VCaP (cell line): ENCODE data around the gene ERCC6.

Experiments used
- H3K27ac ChIP-seq: fragments of 450-650 bp; 2 replicates; pipeline ENCODE4 v1.5.1; 2017
- TF ChIP-seq, protein P1 (sequence below): fragments of 450-650 bp; conservative IDR thresholded peaks from 2 replicates; pipeline ENCODE4 v1.5.1; 2017; ENCODE audit warnings: mild to moderate bottlenecking, moderate library complexity

The ERCC6 gene

DNA sequence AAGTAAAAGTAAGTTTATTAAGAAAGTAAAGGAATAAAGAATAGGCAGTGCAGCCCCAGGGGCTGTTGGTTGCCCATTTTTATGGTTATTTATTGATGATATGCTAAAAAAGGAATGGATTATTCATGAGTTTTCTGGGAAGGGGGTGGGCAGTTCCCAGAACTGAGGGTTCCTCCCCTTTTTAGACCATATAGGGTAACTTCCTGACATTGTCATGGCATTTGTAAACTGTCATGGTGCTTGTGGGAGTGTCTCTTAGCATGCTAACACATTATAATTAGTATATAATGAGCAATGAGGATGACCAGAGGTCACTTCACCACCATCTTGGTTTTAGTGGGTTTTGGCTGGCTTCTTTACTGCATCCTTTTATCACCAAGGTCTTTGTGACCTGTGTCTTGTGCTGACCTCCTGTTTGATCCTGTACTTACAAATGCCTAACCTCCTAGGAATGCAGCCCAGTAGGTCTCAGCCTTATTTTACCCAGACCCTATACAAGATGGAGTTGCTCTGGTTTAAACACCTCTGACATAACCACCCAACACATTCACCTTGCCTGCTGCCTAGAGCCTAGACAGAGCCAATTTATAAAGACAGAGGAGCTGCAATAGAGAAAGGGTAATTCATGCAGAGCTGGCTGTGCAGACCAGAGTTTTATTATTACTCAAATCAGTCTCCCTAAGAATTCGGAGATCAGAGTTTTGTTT lies 10.9 kb upstream of the ERCC6 start:
- TF ChIP-seq, protein P1, sequence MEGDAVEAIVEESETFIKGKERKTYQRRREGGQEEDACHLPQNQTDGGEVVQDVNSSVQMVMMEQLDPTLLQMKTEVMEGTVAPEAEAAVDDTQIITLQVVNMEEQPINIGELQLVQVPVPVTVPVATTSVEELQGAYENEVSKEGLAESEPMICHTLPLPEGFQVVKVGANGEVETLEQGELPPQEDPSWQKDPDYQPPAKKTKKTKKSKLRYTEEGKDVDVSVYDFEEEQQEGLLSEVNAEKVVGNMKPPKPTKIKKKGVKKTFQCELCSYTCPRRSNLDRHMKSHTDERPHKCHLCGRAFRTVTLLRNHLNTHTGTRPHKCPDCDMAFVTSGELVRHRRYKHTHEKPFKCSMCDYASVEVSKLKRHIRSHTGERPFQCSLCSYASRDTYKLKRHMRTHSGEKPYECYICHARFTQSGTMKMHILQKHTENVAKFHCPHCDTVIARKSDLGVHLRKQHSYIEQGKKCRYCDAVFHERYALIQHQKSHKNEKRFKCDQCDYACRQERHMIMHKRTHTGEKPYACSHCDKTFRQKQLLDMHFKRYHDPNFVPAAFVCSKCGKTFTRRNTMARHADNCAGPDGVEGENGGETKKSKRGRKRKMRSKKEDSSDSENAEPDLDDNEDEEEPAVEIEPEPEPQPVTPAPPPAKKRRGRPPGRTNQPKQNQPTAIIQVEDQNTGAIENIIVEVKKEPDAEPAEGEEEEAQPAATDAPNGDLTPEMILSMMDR, result no peak
- H3K27ac ChIP-seq, result 0 out of 2 replicates have a peak overlapping the region, but pooled peaks have one; percentile 16

DNA sequence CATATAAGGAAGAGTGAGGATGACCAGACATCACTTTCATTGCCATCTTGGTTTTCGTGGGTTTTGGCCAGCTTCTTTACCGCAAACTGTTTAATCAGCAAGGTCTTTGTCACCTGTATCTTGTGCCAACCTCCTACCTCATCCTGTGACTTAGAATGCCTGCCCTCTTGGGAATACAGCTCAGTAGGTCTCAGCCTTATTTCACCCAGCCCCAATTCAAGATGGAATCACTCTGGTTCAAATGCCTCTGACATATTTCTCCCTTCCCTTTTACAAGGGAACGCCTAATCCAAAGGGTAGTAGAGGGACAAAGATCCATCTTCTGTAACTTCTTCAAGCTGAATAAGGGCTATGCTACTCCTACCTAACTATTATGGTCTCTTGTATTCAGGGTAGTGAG lies 4.7 kb upstream of the ERCC6 start:
- H3K27ac ChIP-seq, result no peak overlapping the region
- TF ChIP-seq, protein P1, result no peak

DNA sequence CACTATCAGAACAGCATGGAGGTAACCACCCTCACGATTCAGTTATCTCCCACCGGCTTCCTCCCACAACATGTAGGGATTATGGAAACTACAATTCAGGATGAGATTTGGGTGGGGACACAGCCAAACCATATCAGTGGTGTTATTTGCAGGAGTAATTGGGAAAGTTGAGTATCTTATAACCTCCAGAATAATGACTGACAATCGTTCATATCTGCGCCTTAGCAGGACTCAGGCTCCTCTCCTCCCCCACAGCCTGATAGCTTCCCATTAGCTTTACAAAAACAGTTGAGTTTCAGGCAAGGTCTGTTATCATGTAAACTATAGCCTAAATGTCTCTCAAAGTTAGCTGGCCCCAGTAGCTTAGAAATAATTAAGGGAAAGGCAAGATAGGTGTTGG lies 3.4 kb upstream of the ERCC6 start:
- H3K27ac ChIP-seq, result no peak overlapping the region
- TF ChIP-seq, protein P1, result no peak

DNA sequence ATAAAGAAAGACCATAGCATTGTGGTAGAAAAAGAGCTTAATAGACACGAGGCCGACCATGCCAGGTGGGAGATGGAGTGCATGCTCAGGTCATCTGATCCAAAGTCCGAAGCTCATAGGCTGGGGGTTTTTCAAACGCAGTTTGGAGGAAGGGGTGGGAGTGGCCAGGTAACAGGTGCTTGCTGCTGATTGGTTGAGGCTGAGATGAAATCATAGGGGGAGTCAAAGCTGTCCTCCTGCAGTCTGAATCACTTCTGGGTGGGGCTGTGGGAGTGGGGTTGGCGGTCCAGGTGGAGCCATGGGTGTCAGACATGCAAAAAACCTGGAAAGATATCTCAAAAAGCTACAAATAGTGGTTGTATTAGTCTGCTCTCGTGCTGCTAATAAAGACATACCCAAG lies 2.8 kb upstream of the ERCC6 start:
- H3K27ac ChIP-seq, result no peak overlapping the region
- TF ChIP-seq, protein P1, result no peak

DNA sequence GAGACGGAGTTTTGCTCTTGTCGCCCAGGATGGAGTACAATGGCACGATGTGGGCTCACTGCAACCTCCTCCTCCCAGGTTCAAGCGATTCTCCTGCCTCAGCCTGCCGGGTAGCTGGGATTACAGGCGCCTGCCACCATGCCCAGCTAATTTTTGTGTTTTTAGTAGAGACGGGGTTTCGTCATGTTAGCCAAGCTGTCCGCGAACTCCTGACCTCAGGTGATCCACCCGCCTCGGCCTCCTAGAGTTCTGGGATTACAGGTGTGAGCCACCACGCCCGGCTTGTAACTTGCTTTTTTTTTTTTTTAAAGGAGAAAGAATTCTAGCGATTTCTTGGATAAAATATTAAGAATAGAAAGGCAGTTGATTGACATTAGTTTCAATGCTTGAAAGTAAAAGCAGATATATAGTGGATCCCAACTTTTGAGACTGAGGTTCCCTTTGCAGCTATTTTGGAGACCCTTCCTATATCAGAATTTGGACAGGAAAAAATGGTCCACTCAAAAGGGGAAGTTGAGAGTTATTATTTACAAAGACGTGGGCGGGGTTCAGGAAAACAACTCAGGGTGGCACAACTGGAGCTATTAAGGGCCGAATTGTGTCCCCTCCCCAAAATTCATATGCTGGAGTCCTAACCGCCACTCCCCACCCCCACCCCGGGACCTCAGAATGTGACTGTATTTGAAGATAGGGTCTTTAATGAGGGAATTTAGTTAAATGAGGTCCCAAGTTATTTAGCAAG lies 1.3 kb upstream of the ERCC6 start:
- H3K27ac ChIP-seq, result peak overlapping the region; percentile 91
- TF ChIP-seq, protein P1, result no peak

DNA sequence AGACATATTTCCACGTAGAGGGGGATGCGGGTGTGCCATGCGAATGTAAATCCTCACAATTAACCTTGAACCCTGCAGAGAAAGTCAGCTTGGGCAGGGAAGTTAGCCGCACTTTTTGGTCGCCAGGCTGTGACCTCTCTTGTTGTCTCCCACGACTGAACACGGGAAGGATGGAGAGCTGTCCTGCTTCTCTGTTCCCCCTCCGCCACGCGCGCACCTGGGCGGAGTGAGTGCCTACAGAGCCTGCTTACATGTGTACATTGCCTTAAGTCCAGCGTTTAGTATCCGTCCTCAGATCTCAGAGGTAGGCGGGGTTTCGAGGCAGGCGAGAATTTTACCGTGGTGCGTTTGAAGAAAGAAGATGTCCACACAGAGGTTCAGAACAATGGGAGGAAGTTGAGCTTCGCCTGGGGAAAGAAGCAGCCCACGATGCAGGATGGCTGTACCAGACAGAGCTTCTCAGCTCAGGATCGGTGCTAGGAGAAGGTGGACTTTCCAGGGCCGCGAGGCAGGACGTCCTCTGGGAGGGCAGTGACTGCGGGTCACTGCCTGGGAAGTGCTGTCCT lies 482 bp upstream of the ERCC6 start:
- H3K27ac ChIP-seq, result peak overlapping the region; percentile 91
- TF ChIP-seq, protein P1, result no peak

DNA sequence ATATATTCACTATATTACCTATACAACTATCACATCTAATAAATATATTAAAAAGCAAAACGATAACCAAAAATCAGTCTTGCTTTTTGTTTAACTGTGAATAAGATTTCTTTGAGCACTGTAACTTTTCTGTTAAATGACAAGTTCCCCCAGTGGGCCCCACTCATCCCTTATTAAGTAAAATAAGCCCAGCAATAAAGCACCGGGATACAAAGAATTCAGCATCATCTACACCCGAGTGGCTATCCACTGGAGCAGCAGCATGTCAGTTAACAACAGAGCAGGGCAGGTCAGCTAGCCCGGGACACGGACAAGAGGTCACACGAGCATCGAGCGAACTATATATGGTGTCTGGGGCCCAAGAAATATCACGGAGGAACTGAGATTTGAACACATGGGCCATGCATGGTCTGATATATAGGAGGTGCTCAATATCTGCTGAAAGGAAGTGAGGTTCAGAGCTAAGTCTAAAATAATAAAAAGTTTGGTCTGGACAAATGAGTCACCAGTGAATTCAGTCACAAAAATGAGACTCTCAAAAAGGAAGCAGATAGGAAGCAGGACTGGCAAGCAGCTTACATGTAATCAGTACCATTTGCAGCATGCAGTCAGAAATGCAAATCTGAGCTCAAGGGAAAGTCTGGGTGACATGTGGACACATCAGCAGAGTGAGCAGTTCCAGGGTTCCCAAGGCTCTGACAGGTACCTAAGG lies 4.1 kb downstream of the ERCC6 start:
- TF ChIP-seq, protein P1, result no peak
- H3K27ac ChIP-seq, result no peak overlapping the region
